Upper lobe of right lung (tissue), 1 donor: ENCODE measurements around the gene CES5A. TPM values are rescaled to one million over a fixed set of nuclear protein-coding genes. Genes with fewer than 3 reads are reported as not detected.
"Not testable (repeated sequence)": the region's sequence is repeated elsewhere in the genome, so short reads cannot be mapped to it uniquely, and the experiment has no call there.

Experiments used
- ATAC-seq: fragments of 200-7000 bp; cut with Tn5 transposase; one replicate; pipeline ENCODE4 v1.9.1; 2020; ENCODE audit warnings: mild to moderate bottlenecking, moderate library complexity
- DNase-seq: peaks from one replicate; pipeline ENCODE4 v3.0.0-alpha.2; 2020
- H3K27ac ChIP-seq: fragments of 200-600 bp; one replicate; pipeline ENCODE4 v1.8.0; 2022
- H3K27me3 ChIP-seq: fragments of 200-600 bp; one replicate; pipeline ENCODE4 v1.8.0; 2022; ENCODE audit warnings: mild to moderate bottlenecking
- H3K36me3 ChIP-seq: fragments of 200-600 bp; one replicate; pipeline ENCODE4 v1.8.0; 2022
- H3K4me1 ChIP-seq: fragments of 200-600 bp; one replicate; pipeline ENCODE4 v1.8.0; 2022
- H3K4me3 ChIP-seq: fragments of 200-600 bp; one replicate; pipeline ENCODE4 v1.8.0; 2022; ENCODE audit warnings: mild to moderate bottlenecking
- H3K9me3 ChIP-seq: fragments of 200-600 bp; one replicate; pipeline ENCODE4 v1.8.0; 2022
- intact Hi-C: fragments of 100-400 bp; cut with DNase I; formaldehyde crosslinking; loops from one replicate; pipeline ENCODE4 v1.11.0; 2022
- total RNA-seq: library from RNA; stranded (reverse); fragmentation: NEBNext Ultra II Directional; extraction: Animal tissue kit (Norgen Biotek cat#: 25700); gene quantifications from one replicate; pipeline ENCODE4 v1.2.1, GENCODE V29; 2021
- TF ChIP-seq, protein P1 (sequence below): fragments of 200-600 bp; IDR thresholded peaks from one replicate; pipeline ENCODE4 v1.8.0; 2022; ENCODE audit warnings: antibody characterized with exemption
- donor health status: DM: no; HTN: yes; CAD: no; lungs with severe emphysema.

CES5A gene
- total RNA-seq, 1 donor from 2014 or later: not detected

DNA sequence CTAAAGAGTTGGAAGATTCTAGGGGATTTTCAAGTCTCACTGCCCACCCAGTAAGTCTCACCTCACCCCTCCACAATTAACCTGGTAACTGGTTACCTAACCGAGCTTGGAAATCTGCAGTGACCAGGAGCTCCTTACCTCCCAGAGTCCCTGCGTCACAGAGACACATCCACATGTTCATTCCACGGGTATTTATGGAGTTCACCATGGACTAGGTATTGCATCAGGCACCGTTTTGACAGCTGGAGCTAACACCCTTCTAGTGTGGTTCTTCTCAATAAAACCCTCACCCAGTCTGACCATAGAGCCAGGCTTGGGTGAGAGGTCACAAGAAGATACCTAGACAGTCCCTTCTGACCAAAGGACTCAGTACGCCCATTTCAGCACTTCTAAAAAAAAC lies 2.1 kb downstream of the CES5A start:
- Histone ChIP-seq H3K9me3 (no peaks in the 10 kb centered on the region), H3K27me3 (no peaks in the 10 kb centered on the region), H3K4me3 (no peak overlapping the region), H3K36me3 (no peaks in the 10 kb centered on the region), H3K27ac (no peak overlapping the region), H3K4me1 (no peaks in the 10 kb centered on the region)
- TF ChIP-seq, protein P1, sequence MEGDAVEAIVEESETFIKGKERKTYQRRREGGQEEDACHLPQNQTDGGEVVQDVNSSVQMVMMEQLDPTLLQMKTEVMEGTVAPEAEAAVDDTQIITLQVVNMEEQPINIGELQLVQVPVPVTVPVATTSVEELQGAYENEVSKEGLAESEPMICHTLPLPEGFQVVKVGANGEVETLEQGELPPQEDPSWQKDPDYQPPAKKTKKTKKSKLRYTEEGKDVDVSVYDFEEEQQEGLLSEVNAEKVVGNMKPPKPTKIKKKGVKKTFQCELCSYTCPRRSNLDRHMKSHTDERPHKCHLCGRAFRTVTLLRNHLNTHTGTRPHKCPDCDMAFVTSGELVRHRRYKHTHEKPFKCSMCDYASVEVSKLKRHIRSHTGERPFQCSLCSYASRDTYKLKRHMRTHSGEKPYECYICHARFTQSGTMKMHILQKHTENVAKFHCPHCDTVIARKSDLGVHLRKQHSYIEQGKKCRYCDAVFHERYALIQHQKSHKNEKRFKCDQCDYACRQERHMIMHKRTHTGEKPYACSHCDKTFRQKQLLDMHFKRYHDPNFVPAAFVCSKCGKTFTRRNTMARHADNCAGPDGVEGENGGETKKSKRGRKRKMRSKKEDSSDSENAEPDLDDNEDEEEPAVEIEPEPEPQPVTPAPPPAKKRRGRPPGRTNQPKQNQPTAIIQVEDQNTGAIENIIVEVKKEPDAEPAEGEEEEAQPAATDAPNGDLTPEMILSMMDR: no peak
- DNase-seq (no peak), ATAC-seq (no peak)
- intact Hi-C loops: no loop called here

DNA sequence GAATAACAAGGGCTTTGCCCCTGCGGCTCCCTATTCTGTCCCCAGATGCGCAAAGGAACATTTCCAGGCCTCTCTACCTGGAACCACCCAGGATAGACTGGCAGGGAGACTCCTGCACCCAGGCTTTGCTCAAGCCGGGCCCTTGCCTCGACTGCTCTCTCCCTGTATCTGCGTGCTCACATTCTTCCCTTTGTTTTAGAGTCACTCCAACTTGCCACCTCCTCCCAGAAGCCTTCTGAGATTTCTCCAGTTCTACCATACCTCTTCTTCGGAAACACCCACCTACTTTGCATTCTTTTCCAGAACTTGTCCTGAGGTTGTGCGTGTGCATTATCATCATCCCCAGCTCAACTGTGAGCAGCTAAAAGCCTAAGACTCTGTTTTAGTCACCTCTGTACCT lies 3.0 kb downstream of the CES5A start:
- intact Hi-C loops: no loop called here
- no peak overlapping the region for H3K4me3 ChIP-seq
- H3K4me1 ChIP-seq: no peaks in the 10 kb centered on the region
- H3K27ac ChIP-seq: no peak overlapping the region
- no peaks in the 10 kb centered on the region for H3K9me3 ChIP-seq
- ATAC-seq (no peak), DNase-seq (no peak)
- TF ChIP-seq, protein P1: no peak
- no peaks in the 10 kb centered on the region for H3K27me3 ChIP-seq
- no peaks in the 10 kb centered on the region for H3K36me3 ChIP-seq

DNA sequence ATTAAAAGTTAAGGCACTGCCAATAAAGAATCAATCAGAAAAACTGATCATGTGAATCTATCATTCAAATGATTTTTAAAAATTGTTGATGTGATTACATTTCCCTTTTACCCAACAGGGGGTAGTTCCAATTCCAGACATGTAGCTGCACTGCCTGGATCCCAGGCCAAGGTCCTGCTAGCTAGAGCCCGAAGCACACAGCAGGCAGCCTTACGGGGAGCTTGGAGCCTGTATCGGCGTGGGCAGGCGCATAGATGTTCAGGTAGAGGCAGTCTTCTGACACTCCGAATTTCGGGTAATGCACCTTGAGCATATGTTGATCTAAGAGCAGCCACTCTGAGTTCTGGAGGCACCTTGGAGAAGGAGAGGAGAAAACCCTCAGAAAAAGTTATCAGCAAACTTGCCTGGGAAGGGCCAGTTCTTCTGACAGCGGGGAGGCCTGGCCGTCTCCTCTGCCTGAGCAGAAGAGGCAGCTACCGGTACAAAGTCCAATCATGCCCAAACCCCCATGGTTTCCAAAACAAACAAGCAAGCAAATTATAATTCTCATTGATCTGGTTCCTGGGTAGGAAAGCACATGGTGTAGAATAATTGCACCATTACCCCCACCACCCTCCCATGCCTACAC lies 3.6 kb downstream of the CES5A start:
- no peaks in the 10 kb centered on the region for H3K27me3 ChIP-seq
- intact Hi-C loops: no loop called here
- no peaks in the 10 kb centered on the region for H3K9me3 ChIP-seq
- no peak overlapping the region for H3K27ac ChIP-seq
- DNase-seq: no peak
- ATAC-seq: no peak
- no peak overlapping the region for H3K4me3 ChIP-seq
- no peaks in the 10 kb centered on the region for H3K36me3 ChIP-seq
- TF ChIP-seq, protein P1: no peak
- no peaks in the 10 kb centered on the region for H3K4me1 ChIP-seq

DNA sequence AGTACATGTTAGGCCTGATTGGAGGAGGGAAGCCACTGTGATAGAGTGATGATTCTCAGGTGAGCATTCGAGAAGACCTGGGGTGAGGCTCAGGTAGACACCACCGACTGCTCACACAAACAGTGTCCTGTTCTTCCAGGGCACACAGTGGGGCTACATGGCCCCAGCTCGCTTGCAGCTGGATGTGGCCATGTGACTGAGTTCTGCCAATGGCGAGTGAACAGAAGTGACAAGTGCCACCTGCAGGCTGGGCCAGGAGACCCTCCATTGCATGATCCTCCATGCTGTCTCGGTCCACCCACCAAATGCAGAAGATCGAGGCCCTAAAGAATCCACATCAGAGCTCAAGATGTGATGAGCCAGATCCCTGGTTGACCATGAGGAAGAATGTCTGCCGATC lies 6.2 kb downstream of the CES5A start:
- intact Hi-C loops: no loop called here
- ATAC-seq (no peak), DNase-seq (no peak)
- H3K4me3 ChIP-seq: no peak overlapping the region
- H3K9me3 ChIP-seq: no peaks in the 10 kb centered on the region
- H3K36me3 ChIP-seq: no peaks in the 10 kb centered on the region
- no peaks in the 10 kb centered on the region for H3K27me3 ChIP-seq
- no peak overlapping the region for H3K27ac ChIP-seq
- no peaks in the 10 kb centered on the region for H3K4me1 ChIP-seq
- TF ChIP-seq, protein P1: no peak

DNA sequence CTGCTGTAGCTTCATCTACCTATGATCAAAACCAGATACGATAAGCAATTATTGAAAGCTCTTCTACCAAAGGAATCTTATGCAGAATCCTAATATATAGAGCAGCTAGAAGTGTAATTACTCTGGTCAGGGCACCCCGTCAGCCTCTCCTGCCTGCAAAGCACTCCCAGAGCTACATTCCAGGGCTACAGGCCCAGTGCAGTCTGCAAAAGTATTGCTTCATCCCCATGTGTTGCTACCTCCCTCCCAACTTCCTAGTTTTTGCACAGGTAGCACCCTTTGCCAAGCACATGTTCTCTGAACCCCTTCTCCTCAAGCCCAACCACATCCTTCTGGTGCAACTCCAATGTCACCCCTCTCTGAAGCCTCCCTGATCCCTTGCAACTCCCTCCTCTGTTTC lies 7.0 kb downstream of the CES5A start:
- Histone ChIP-seq H3K4me1 (no peaks in the 10 kb centered on the region), H3K36me3 (no peaks in the 10 kb centered on the region), H3K9me3 (no peaks in the 10 kb centered on the region), H3K4me3 (no peak overlapping the region), H3K27ac (no peak overlapping the region), H3K27me3 (no peaks in the 10 kb centered on the region)
- intact Hi-C loops: no loop called here
- DNase-seq (no peak), ATAC-seq (peak; percentile 52)
- TF ChIP-seq, protein P1: no peak

DNA sequence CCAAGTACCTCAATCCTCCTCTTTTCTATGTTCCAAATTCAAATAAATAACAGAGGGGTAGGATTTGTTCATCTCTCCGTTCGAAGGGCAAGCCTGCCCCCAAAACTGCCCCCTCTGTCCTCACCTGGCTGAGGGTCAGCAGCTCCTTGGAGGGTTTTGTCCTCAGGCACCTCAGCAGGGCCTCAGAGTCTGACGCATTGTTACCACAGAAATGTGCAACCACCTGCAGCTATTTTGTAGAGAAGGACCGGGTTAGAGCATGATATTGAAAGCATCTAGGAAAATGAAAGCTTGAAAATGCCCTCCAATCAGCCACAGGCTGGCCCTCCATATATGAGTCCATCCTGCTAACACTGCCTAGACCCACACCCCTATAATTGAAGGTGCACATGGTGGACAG lies 13.9 kb downstream of the CES5A start:
- Histone ChIP-seq H3K27me3 (no peaks in the 10 kb centered on the region), H3K36me3 (no peaks in the 10 kb centered on the region), H3K27ac (no peak overlapping the region), H3K4me1 (no peaks in the 10 kb centered on the region), H3K4me3 (no peak overlapping the region), H3K9me3 (no peaks in the 10 kb centered on the region)
- no peak for ATAC-seq
- intact Hi-C loops: no loop called here
- DNase-seq: no peak
- TF ChIP-seq, protein P1: no peak

DNA sequence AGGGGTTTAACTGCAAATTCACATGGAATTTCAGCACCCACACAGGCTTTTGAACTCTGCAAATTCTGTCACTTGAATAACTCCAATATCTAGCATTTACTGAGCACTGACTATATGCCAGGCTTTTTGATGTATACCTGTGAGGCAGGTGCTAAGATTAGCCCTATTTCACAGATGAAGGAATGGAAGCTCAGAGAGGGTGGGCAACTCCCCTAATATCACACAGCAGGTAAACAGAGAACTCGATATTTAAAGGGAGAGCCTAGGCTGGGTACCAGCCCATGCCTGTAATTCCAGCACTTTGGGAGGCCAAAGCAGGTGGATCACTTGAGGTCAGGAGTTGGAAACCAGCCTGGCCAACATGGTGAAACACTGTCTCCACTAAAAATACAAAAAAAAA lies 17.5 kb downstream of the CES5A start:
- H3K4me1 ChIP-seq, ATAC-seq, H3K9me3 ChIP-seq, H3K36me3 ChIP-seq, H3K27ac ChIP-seq, H3K27me3 ChIP-seq, H3K4me3 ChIP-seq, DNase-seq, intact Hi-C loops: not testable (repeated sequence)
